Liver (tissue), 9 donors: ENCODE data around the gene NTN3. TPM values are rescaled to one million over a fixed set of nuclear protein-coding genes. Genes with fewer than 3 reads are reported as not detected.

Experiments used
- DNase-seq: peaks from one replicate; pipeline ENCODE4 v3.0.0-alpha.2; 2017; ENCODE audit warnings: low spot score
- H3K27ac ChIP-seq, 2 donors: one replicate each; pipeline ENCODE4 v1.7.0; 2013; ENCODE audit warnings: inconsistent platforms in 2 of 2, low read length in 2 of 2, control low read depth in 1 of 2, low read depth in 1 of 2, mild to moderate bottlenecking in 1 of 2
- H3K27me3 ChIP-seq, 4 donors: one replicate each; pipeline versions ENCODE4 v1.6.1 to v1.7.0; 2013; ENCODE audit warnings: low read length in 3 of 4, inconsistent platforms in 1 of 4, mild to moderate bottlenecking in 1 of 4, moderate library complexity in 1 of 4; ENCODE audit not compliant: control insufficient read depth in 4 of 4, insufficient read depth in 4 of 4
- H3K36me3 ChIP-seq, 4 donors: one replicate each; pipeline versions ENCODE4 v1.6.1 to v1.7.0; 2013; ENCODE audit warnings: low read length in 3 of 4, mild to moderate bottlenecking in 3 of 4, low read depth in 1 of 4, moderate library complexity in 1 of 4; ENCODE audit not compliant: control insufficient read depth in 4 of 4, insufficient read depth in 3 of 4
- H3K4me1 ChIP-seq, 4 donors: one replicate each; pipeline versions ENCODE4 v1.6.1 to v1.7.0; 2013; ENCODE audit warnings: low read length in 3 of 4, mild to moderate bottlenecking in 3 of 4, moderate library complexity in 1 of 4; ENCODE audit not compliant: control insufficient read depth in 4 of 4, insufficient read depth in 4 of 4
- H3K4me3 ChIP-seq, 3 donors: one replicate each; pipeline versions ENCODE4 v1.6.1 to v1.7.0; 2013; ENCODE audit warnings: low read length in 3 of 3, control low read depth in 1 of 3, low read depth in 1 of 3, mild to moderate bottlenecking in 1 of 3
- H3K9ac ChIP-seq, 2 donors: one replicate each; pipeline ENCODE4 v1.7.0; 2013; ENCODE audit warnings: low read length in 2 of 2, mild to moderate bottlenecking in 2 of 2, moderate library complexity in 2 of 2, control low read depth in 1 of 2, low read depth in 1 of 2
- H3K9me3 ChIP-seq, 4 donors: one replicate each; pipeline versions ENCODE4 v1.6.1 to v1.7.0; 2013; ENCODE audit warnings: low read length in 3 of 4; ENCODE audit not compliant: control insufficient read depth in 4 of 4
- ATF3 ChIP-seq: IDR thresholded peaks from 2 replicates; pipeline ENCODE4 v1.6.1; 2016; ENCODE audit warnings: antibody characterized with exemption
- CTCF ChIP-seq: fragments of 150-350 bp; IDR thresholded peaks from 2 replicates; pipeline ENCODE4 v1.5.1; 2017; ENCODE audit warnings: improper control_type of control experiment, low read depth, low read length; ENCODE audit not compliant: missing input control
- EGR1 ChIP-seq, 2 donors: IDR thresholded peaks; 2 replicates each; pipeline ENCODE4 v1.6.1; 2016 to 2018; ENCODE audit warnings: antibody characterized with exemption in 2 of 2, low read depth in 2 of 2
- FOXA1 ChIP-seq: IDR thresholded peaks from 2 replicates; pipeline ENCODE4 v1.6.1; 2016; ENCODE audit warnings: antibody characterized with exemption
- FOXA2 ChIP-seq: IDR thresholded peaks from 2 replicates; pipeline ENCODE4 v1.6.1; 2016; ENCODE audit warnings: antibody characterized with exemption
- GABPA ChIP-seq, 2 donors: IDR thresholded peaks in 1 of 2; conservative IDR thresholded peaks in 1 of 2; 2 replicates each; pipeline ENCODE4 v1.6.1; 2016; ENCODE audit warnings: antibody characterized with exemption in 2 of 2, mild to moderate bottlenecking in 1 of 2, moderate library complexity in 1 of 2
- HNF4A ChIP-seq, 2 donors: conservative IDR thresholded peaks; 2 replicates each; pipeline ENCODE4 v1.6.1; 2016; ENCODE audit warnings: antibody characterized with exemption in 2 of 2, mild to moderate bottlenecking in 2 of 2
- HNF4G ChIP-seq: IDR thresholded peaks from 2 replicates; pipeline ENCODE4 v1.6.1; 2016; ENCODE audit warnings: antibody characterized with exemption
- JUND ChIP-seq, 2 donors: IDR thresholded peaks; 2 replicates each; pipeline ENCODE4 v1.6.1; 2016; ENCODE audit warnings: antibody characterized with exemption in 2 of 2
- MAX ChIP-seq: IDR thresholded peaks from 2 replicates; pipeline ENCODE4 v1.6.1; 2016; ENCODE audit warnings: antibody characterized with exemption
- NR2F2 ChIP-seq: IDR thresholded peaks from 2 replicates; pipeline ENCODE4 v1.6.1; 2016; ENCODE audit warnings: antibody characterized with exemption
- RAD21 ChIP-seq, 2 donors: IDR thresholded peaks; 2 replicates each; pipeline ENCODE4 v1.6.1; 2016; ENCODE audit warnings: antibody characterized with exemption in 2 of 2, mild to moderate bottlenecking in 2 of 2
- REST ChIP-seq: IDR thresholded peaks from 2 replicates; pipeline ENCODE4 v1.6.1; 2016; ENCODE audit warnings: antibody characterized with exemption, mild to moderate bottlenecking
- RXRA ChIP-seq, 2 donors: IDR thresholded peaks; 2 replicates each; pipeline ENCODE4 v1.6.1; 2017 to 2018; ENCODE audit warnings: antibody characterized with exemption in 2 of 2, mild to moderate bottlenecking in 1 of 2
- SP1 ChIP-seq: IDR thresholded peaks from 2 replicates; pipeline ENCODE4 v1.6.1; 2018; ENCODE audit warnings: antibody characterized with exemption, mild to moderate bottlenecking
- TAF1 ChIP-seq: conservative IDR thresholded peaks from 2 replicates; pipeline ENCODE4 v1.6.1; 2016; ENCODE audit warnings: antibody characterized with exemption, mild to moderate bottlenecking
- YY1 ChIP-seq: IDR thresholded peaks from 2 replicates; pipeline ENCODE4 v1.6.1; 2016; ENCODE audit warnings: antibody characterized with exemption, mild to moderate bottlenecking
- ZBTB33 ChIP-seq: IDR thresholded peaks from 2 replicates; pipeline ENCODE4 v1.6.1; 2016; ENCODE audit warnings: antibody characterized with exemption
- WGBS: extraction: QIAGEN DNeasy Blood & Tissue Kit; methylation state at CpG from one replicate; pipeline ENCODE4 v1.1.7; 2013; 5-methylcytosine and 5-hydroxymethylcytosine counted together
- polyA plus RNA-seq, 2 donors: library from polyadenylated mRNA; stranded (reverse) in 1 of 2; unstranded in 1 of 2; fragments of 200-250 nt in 1 of 2; fragments of >200 nt in 1 of 2; fragmentation: Nextera tagmentation in 1 of 2; extraction: Ambion mirVana in 1 of 2; gene quantifications; one replicate each; pipeline versions ENCODE4 v1.2.1 to v1.2.3, GENCODE V29; 2013 to 2015
- total RNA-seq, 2 donors: library from RNA; depleted of rRNA; stranded (reverse); fragments of >200 nt; gene quantifications; one replicate each; pipeline ENCODE4 v1.2.3, GENCODE V29; 2014
- donor health status: healthy.
- donor health status: healthy.
- donor health status: healthy.
- donor health status: healthy.
- donor health status: healthy.

Gene NTN3
- total and polyA plus RNA-seq, 4 donors: 0.19 to 2.3 (median 0.28) TPM; not detected in 1

- TF ChIP-seq REST: no peak
- no peak for TF ChIP-seq SP1
- no peak for TF ChIP-seq FOXA1
- TF ChIP-seq FOXA2: no peak
- no peak for TF ChIP-seq EGR1 (IDR thresholded peaks at IDR 0.05; ENCODE audit: low read depth in 2 of 2)
- no peak for TF ChIP-seq HNF4G
- TF ChIP-seq YY1: no peak
- no peak for TF ChIP-seq GABPA (IDR thresholded peaks at IDR 0.05 in 1 of 2, conservative IDR thresholded peaks at IDR 0.05 in 1 of 2)
- TF ChIP-seq RXRA (IDR thresholded peaks at IDR 0.05): no peak
- TF ChIP-seq ZBTB33: no peak
- TF ChIP-seq RAD21 (IDR thresholded peaks at IDR 0.05): no peak
- TF ChIP-seq HNF4A (conservative IDR thresholded peaks at IDR 0.05): no peak
- no peak for TF ChIP-seq TAF1
- no peak for TF ChIP-seq JUND (IDR thresholded peaks at IDR 0.05)
- no peak for TF ChIP-seq CTCF
- no peak for TF ChIP-seq NR2F2
- no peak for TF ChIP-seq MAX
- no peak for TF ChIP-seq ATF3
- peaks cover 0 to 14% (median 2%) of the 10 kb centered on the region in 4 donors for H3K36me3 ChIP-seq
- H3K4me1 ChIP-seq: no peaks in the 10 kb centered on the region
- DNase-seq: no peak
- H3K27me3 ChIP-seq: no peaks in the 10 kb centered on the region
- no peak overlapping the region for H3K9ac ChIP-seq
- 97% methylated on average over 11 of the region's 11 CpGs for WGBS
- no peak overlapping the region for H3K4me3 ChIP-seq
- no peaks in the 10 kb centered on the region for H3K9me3 ChIP-seq
- H3K27ac ChIP-seq: no peak overlapping the region
Observed at GRCh38 chr16:2447920-2448583, 23.0 kb upstream of the NTN3 start.
